HG03342 (cell line): Measurements from ENCODE around the gene KCNC4.

Experiments used
- ATAC-seq: cut with Tn5 transposase; IDR thresholded peaks from one replicate; pipeline ENCODE4 v1.9.1; 2021; ENCODE audit warnings: mild to moderate bottlenecking, moderate library complexity; ENCODE audit not compliant: unreplicated experiment

KCNC4 gene

DNA sequence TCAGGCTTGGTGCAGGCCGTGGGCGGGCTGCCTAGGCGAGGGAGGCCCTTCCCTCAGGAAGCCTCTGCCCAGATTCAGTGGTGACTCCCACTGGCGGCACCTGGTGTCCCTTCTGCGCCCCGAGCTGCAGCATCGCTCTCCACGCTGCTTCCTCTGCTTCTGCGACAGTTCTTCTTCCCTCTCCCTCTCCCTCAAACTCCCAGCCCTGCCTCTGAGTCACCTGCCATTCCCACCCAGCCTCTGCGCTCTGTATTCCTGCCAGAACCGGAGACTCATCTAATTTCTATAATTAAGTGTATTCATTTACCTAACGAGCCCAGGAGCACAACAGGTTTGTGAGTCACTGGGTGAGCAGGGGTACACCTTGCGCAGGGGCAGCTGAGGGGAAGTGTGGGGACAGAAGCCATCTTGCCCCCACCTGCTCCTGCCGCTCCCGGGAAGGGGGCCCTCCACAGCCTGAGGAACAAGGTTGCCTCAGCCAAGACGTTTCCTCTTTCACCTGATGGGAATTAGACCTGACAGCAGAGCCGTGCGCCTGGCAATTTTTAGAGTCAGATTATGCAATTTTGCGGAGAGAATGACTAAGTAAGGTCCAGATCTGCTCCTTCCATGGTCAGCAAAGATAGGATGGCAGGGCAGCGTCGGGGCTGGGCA is 19.4 kb downstream of the KCNC4 start:
- no peak for ATAC-seq

DNA sequence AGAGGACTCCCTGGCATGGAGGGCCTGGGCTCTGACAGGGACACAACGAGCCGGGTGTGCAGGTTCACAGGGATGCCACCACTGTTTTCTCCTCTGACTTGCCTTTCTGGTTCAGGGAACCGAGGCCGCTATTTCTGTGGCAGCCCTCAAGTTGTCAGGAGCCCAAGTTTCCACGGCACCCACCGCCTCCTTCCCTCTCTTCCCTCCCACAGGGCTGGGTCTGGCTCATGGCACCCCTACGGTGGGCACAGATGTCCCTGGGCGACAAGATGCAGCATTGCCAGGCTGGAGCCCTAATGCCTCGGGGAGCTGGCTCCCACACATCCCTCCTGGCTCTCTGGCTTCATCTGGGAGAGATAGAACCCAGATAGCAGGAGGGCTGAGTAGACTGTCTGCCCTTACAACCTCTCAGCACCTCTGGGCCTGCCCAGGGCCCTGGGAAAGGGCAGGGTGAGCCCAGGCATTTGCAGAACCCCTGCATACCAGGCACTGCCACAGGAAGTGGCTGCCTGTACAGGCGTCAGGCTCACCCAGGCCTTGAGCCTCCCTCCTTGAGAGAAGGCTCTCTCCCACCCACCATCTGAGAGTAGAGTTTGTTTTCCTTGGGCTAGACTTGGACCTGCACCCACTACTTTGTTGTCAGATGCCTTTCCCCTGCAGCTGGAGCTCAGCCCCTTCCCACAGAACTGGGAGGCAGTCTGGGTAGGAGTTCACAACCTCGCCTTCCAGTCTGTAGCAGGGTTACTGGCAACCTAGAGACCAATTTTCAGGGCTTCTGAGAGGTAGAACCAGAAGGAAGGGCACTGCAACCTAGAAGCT is 20.5 kb downstream of the KCNC4 start:
- ATAC-seq = no peak

DNA sequence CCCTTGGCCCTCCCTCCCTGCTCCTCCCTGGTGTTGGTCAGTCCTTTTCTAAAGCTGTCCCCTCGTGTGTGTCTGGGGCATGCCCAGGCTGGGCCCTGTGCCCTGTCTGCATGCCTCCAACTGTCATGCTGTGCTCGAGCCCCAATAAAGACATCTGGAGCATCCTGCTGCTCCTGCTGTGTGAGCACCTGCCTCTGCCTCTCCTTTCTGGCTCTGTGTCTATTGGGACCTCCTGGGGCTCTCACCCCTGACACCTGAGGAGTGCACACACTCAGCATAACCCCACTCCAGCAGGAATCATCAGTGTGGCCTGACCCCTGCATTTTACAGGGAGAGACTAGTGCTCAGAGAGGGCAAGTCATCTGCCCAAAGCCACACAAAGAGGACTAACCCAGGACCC is 23.7 kb downstream of the KCNC4 start:
- no peak for ATAC-seq

DNA sequence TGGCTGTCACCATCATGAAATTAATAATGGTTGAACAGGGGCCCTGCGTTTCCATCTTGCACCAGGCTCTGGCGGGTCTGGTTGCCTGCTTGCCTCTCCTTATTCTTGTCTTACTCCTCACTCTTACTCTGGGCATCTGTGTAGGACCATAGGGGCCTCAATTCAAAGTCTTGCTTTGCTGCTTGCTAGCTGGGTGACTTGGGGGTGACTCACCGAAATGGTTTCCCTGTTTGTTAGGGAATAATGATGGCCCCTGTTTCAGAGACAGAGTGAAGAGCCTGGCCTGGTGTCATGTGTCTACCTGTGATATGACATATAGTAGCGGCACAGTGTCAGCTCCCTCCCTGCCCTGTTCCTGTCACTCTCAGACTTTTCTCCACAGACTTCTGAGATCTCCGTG is 24.6 kb downstream of the KCNC4 start:
- ATAC-seq = no peak

DNA sequence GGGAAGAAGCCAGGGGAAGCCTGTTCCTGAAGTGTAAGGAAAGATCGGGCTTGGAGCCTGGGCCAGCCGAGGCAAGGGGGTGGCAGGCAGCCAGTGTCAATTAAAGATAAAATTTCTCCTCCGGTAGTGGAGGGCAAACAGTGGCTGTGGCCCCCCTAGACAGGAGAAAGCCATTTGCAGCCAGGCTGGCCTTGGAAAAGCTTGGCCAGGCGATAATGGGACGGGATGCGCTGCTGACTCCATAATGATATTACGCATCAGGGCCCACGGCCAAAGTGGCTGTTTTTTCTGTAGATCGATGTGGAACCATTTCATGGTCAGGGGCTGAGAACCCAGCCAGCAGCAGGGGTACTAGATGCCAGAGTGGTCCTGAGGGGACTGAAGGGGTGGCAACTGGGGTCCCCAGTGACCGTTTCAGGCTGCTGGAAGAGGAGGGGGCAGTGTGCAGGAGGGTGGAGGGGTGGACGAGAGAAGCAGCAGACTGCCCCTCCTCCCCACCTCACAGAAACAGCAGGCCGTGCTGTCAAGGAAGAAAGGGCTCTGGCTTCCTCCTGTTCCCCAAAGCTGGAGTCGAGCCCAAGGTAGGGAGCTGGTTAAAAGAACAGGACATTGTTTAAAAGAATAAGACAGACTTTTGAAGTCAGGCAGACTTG is 25.2 kb downstream of the KCNC4 start:
- ATAC-seq = no peak

DNA sequence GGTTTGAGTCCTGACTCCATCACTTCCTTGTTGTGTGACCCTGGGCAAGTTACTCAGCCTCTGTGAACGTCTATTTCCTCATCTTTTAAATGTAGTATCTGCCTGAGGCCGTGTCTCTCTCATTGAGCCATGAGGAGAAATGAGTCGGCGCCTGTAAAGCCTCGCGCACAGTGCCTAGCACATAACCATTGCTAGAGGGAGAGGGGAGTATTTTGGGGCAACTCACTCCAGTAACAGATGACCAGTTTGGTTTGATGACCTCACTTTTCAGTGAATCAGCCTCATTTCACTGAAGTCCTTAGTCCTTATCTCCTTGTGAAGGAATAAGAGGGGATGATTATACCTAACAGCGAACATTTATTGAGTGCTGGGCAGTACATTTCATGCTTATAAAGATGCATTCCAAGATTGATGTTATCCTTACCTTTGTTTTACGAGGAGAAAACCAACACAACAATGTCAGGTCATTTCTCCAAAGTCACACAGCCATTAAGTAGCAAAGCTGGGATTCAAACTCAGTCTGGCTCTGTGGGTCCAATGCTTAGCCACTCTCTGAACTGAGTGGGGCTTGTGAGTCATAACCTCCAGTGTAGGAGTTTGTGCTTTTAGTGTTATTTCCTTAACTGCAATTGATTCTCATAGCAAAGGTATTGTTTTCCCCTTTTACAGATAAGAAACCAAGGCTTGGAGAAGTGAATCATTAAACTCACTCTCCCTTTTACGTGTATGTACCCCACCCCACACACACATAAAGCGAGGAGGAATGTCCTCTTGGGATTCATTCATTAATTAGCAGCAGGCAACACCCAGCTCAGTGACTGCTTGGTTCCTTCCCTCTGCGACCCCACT is 25.9 kb downstream of the KCNC4 start:
- no peak for ATAC-seq

DNA sequence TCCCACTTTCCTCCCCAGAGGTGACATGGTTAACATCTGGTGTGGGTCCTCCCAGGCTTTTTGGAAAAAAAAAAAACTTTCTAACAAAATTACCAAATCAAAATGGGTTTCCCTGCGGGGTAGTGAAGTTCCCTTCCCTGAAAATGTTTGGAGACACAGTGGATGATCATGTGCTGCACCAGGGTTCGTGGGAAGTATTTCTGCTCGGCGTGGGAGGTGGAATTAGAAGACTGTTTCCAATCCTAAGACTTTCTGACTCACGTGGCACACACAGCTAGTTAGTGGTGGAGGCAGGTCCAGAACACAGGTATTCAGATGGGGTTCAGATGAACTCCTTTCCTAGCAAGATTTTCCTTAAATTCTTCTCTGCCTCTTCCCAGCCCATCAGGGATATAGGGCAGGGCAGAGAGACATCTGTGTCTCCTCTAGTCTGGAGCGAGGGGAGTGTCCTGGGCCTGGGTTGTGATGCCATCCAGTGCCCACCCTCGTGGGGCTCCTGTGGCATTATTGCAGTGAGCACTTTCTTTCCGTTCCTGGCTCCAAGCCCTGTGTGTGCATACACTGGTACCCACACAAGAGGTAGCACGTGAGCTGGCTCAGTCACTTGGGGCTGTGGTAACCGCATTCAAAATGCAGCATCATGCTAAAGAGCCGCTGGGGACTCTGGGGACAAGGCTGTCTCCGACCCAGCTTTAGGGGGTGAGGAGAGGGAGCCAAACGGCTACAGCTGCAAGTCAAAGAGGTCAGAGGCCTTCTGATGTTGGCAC is 27.5 kb downstream of the KCNC4 start:
- ATAC-seq = peak; percentile 55

DNA sequence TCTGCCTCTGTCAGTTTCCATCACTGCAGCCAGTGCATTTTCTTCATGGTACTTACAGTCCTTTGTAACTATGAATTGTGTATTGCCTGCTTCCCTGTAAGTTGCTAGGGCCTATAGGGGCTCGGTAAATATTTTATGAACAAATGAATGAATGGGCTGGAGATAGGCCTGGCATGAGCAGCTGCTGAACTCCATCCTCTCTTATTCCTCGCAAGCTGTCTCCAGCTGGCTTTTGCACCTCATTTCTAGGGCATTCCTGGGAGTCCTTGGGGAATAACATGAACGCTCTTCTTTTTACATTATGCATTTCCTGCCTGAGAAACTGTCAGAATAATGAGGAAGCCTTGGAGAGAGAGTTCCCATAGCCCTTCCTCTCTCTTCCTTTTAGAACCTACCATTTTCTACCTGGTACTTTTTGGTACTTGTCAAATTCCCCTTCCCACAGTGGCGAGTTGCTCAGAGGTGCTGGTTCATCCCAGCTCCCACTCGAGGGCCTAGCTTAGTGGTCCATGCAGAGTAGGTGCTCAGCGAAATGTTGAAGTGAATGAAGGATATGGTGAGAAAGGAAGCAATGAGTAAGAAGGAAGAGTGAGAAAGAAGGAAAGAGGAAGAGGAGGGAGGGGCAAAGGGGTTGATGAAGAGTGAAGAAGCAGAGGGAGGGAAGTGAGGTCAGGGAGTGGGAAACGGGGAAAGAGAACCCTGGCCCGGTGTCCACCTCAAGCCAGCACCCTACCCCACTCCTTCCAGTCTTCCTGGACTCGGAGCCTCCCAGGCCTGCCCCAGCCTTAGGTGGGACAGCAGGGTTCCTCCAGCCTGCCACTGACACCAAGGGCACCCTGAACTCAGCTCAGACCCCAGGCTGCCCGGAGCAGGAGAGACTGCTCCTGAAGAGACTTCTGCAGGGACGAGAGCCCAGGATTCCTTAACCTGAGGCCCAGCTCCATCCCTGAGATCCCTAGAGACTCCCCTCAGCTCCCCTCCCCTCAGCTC is 29.6 kb downstream of the KCNC4 start:
- ATAC-seq = no peak

DNA sequence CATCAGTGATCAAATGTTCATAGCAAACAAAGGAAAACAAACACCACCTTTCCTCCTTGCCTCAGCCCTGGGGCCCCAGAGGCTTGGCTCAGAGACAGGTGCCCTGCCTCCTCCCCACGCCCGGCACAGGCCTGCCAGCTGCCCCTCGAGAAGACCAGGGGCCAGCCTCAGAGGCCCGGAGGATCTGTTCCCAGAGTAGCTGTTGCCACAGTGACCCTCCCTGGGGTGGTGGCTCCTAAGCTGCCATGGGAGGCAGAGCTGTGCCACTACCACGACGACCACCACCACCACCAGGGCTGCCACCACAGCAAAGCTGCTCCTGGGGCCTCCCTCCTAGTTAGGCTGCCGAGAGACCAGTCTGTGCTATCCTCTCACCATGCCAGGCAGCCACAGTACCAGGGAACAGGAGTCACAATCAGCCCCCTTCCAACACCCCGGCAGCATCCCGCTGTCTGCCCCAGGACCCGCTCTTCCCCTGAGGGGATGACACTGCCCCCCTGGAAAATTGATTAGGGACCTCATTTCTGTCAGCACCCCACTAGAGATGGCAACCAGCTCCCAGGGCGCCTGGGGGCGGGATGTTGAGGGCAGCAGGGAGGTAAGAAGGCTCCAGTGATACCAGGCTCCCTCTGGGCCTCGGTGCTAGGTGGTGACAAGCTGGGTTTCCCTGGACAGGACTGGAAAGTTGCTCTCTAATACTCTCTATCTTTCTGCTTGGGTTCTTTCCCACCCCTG is 30.5 kb downstream of the KCNC4 start:
- no peak for ATAC-seq

DNA sequence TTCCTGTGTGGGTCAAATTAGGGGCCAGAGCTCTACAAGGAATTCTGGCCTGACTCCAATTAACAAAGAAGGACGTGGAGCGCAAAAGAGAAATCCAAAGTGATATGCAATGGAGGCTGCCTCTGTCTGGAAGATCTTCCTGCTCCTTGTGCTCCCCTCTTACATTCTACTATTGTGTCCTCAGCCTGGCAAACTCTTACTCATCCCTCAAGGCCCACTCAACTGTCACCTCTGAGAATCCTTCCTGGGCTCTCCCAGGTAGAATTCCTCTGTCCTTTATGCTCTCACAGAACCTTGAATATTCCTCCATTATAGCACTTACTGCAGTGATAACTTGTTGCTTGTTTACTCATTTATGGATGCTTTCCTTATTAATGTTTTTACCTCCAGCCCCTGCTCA is 31.4 kb downstream of the KCNC4 start:
- ATAC-seq = no peak

DNA sequence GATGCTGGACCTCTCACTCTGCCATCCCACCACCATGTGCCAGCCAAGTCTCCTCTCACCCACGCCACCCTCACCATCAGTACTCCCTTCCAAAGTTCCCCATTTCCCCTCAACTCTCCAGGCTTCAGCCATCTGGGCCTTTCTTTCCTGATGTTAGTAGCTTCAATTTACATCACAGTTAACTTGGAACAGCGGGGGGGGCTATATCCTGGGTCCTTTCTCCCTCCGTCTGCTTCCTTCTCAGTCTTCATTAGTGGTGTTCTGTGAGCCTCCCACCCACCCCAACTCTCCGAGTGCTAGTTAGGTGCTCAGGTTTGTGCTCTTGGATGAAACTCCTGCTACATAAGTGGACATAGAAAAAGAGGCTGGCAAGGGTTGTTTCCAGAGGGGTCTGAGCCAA is 31.9 kb downstream of the KCNC4 start:
- ATAC-seq = no peak

DNA sequence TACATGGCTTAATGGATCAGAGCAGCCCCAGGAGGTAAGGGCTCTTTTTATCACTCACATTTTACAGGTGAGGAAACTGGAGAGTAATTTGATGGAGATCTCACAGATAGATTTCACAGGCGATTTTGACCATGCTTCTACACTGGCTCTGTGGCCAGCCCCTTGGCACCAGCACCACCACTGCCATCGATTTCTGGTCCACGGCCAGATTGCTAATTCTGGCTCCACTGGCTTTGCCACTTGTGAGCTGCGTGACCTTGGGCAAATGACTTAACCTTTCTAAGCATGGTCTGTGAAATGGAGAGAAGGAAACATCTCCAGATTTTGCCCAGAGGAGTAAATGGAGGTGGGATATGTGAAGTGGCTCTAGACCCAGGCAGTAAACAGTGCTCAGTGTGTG is 32.6 kb downstream of the KCNC4 start:
- no peak for ATAC-seq

DNA sequence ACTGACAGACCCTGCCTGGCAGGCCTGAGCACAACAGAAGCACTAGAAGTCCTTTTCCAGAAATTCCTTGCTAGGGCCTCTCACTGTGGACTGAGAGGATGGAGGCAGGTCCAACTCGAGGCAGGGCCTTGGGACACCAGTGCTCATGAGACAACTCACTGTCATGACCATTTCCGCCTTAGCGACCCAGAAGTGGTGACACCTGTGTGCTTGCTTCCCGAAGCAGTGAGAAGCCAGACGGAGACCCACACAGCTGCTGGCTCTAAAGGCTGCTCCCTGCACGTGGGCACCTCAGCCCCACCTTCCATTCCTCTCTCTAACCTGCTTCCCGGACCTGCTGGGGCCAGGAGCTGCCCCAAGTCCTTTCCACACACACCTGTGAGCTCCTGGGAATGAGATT is 33.0 kb downstream of the KCNC4 start:
- ATAC-seq = no peak

DNA sequence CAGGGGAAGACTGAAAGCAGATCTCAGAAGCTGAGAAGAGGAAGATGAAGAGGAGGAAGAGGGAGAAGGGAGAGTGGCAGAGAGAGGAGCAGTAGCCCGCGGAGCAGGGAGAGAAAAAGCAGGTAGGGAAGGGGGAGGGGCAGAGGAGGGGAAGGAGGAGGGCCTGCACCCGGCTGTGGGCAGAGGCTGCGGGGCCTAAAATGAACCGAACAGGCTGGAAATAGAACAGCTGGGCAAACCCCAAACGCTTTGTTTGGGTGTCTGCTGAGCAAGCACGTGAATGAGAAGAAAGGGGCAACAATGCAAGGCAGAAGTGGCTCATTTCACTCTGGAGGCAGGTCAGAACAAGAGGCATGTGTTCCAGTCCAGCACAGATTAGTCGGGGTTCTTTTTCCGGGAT is 33.5 kb downstream of the KCNC4 start:
- peak; percentile 40 for ATAC-seq

DNA sequence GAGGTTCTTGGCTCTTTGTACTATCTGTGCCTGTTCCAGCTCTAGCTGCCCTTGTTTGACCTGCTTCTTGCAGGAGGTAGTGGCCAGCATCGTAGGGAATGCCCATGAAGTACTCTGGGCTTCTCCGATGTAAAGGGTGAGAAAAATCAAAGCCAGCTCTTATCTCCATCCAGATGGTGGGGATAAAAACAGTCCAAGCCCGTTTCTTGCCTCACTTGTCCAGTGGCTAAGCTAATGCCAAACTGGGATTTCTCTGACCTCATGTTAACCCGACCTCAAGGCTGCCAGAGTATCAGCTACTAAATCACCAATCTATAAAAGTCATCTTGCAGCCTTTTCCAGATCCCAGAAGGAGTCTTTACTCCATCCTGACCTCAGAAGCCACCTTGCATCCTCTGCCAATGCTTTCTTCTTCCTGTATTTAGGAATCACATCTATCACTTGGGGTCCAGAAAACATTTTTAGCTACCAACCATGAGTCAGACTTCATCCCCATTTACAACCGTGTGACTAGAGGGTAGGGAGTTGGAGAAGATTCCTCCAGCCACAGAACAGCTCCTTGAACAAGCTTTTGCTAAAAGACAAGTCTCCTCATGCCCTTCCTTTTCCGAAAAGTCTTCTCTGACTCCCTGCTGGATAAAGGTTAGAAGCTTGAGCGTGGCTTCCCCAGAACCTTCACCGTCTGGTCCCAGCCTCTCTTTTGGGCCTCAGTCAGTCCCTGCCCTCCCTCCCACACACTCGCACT is 35.9 kb downstream of the KCNC4 start:
- ATAC-seq = no peak

DNA sequence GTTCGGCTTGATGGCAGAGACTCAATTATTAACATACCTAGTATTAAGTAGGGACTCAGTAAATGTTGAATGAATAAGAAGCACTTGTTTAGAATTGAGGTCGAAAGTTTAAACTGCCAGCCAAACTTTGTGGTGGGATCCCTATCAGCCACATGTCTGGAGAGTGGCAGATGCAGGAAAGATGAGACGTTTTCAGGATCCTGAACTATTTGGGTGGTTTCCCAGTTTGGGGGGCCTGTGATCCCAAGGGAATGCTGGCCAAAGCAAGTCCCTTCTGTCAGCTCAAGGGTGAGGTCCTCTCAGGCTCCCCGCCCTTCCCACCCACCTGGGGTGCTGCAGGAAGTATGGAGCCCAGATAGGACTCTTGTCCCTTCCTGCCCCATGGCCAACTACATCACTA is 38.6 kb downstream of the KCNC4 start:
- ATAC-seq = no peak

DNA sequence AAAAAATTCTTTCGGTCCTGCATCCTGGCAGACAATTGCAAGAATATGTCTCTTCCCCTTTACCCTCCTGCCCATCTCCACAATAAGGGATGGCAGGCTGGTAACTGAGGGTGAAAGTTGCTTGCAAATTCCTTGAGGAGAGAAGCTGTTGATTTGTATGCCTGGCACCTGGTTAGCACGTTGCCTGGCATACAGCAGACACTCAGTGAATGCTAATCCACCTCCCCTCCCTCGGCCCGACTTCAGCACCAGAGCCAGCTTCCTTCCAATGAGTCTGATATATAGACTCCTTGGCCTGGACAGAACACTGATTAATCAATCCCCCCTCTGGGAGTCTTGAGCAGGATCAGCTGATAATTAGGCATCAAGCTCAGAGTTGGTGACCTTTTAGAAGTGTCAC is 39.1 kb downstream of the KCNC4 start:
- no peak for ATAC-seq

DNA sequence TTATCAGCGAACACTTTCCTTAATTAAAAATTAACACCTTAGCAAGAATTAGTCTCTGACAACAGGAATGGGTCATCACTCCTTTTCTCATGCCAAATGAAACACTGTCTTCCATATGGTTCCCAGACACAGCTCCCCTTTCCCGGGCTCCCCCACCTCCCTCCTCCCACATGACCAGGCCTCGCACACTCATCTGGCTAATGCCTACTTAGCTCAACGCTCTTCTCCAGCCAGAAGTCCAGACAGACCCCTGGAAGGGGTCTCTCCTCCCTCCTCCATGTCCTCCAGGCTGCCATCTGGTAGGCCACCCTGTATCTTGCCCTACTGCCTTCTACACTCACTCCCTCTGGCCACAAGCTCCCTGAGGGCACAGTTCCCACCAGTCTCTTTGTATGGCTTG is 39.9 kb downstream of the KCNC4 start:
- no peak for ATAC-seq
